K562 (cell line): ENCODE measurements around the gene POU2F1. TPM values are rescaled to one million over a fixed set of nuclear protein-coding genes. Genes with fewer than 3 reads are reported as not detected.

Experiments used
- FOXK2 ChIP-seq, 2 experiments: fragments of 450-650 bp; IDR thresholded peaks in 1 of 2; conservative IDR thresholded peaks in 1 of 2; 2 replicates each; pipeline ENCODE4 v1.6.1; 2016; ENCODE audit warnings: low read depth in 2 of 2, mild to moderate bottlenecking in 1 of 2
- L3MBTL2 ChIP-seq: fragments of 450-650 bp; IDR thresholded peaks from 2 replicates; pipeline ENCODE4 v1.6.1; 2016; ENCODE audit warnings: mild to moderate bottlenecking, moderate library complexity
- MCM5 ChIP-seq: fragments of 450-650 bp; IDR thresholded peaks from 2 replicates; pipeline ENCODE4 v1.6.1; 2016; ENCODE audit warnings: low read depth
- PHTF2 ChIP-seq: fragments of 250-450 bp; sonication (Bioruptor Pico); IDR thresholded peaks from 2 replicates; pipeline ENCODE4 v1.5.0; 2021; ENCODE audit warnings: mild to moderate bottlenecking
- SPI1 ChIP-seq: IDR thresholded peaks from 2 replicates; pipeline ENCODE4 v1.6.1; 2011; ENCODE audit warnings: low read depth, low read length, control low read depth, borderline replicate concordance
- TAL1 ChIP-seq: fragments of 450-650 bp; IDR thresholded peaks from 2 replicates; pipeline ENCODE4 v1.6.1; 2016; ENCODE audit warnings: mild to moderate bottlenecking
- TARDBP ChIP-seq: fragments of 450-650 bp; IDR thresholded peaks from 2 replicates; pipeline ENCODE4 v1.6.1; 2016
- ZEB2 ChIP-seq: fragments of 450-650 bp; IDR thresholded peaks from 2 replicates; pipeline ENCODE4 v1.6.1; 2016
- polyA plus RNA-seq, 8 experiments: library from polyadenylated mRNA; depleted of rRNA in 4 of 8; stranded (reverse) in 5 of 8; unstranded in 3 of 8; fragments of >200 nt; fragmentation: Nextera tagmentation in 2 of 8; fragmentation: Illumina TruSeq in 1 of 8; extraction: Ambion mirVana in 2 of 8; extraction: Trizol in 1 of 8; gene quantifications; 2 replicates each; pipeline versions ENCODE4 v1.2.1 to v1.2.3, GENCODE V29; 2011 to 2014; ENCODE audit warnings: inconsistent platforms in 1 of 8, missing spikeins in 1 of 8
- total RNA-seq, 7 experiments: library from RNA; depleted of rRNA in 6 of 7; stranded (reverse); fragments of >200 nt in 6 of 7; fragmentation: Illumina TruSeq in 2 of 7; extraction: Trizol in 2 of 7; gene quantifications; 2 replicates each; pipeline versions ENCODE4 v1.2.1 to v1.2.3, GENCODE V29; 2011 to 2021; ENCODE audit warnings: low replicate concordance in 1 of 7
- TF ChIP-seq, protein P1 (sequence below), 2 experiments: fragments of 450-650 bp; IDR thresholded peaks; 2 replicates each; pipeline ENCODE4 v1.6.1; 2016; ENCODE audit warnings: mild to moderate bottlenecking in 2 of 2, borderline replicate concordance in 1 of 2, low read depth in 1 of 2, moderate library complexity in 1 of 2
- TF ChIP-seq, protein P2 (sequence below): fragments of 450-650 bp; IDR thresholded peaks from 2 replicates; pipeline ENCODE4 v1.6.1; 2016; ENCODE audit warnings: borderline replicate concordance
- TF ChIP-seq, protein P3 (sequence below), 2 experiments: fragments of 450-650 bp; conservative IDR thresholded peaks; 2 replicates each; pipeline ENCODE4 v1.6.1; 2017; ENCODE audit warnings: mild to moderate bottlenecking in 2 of 2, moderate library complexity in 2 of 2
- TF ChIP-seq, protein P4 (sequence below): IDR thresholded peaks from 2 replicates; pipeline ENCODE4 v1.6.1; 2012; ENCODE audit warnings: low read depth, low read length, improper control_type of control experiment, borderline replicate concordance
- TF ChIP-seq, protein P5 (sequence below): sonication (generic); formaldehyde crosslinking; IDR thresholded peaks from 2 replicates; pipeline ENCODE4 v1.8.0; 2022; ENCODE audit warnings: mild to moderate bottlenecking, missing genetic modification reagents

Gene POU2F1
- total and polyA plus RNA-seq, 9 of the 15 experiments (the other 6 are each of a cell fraction or from before 2014, with no cell fraction given): 2.6 to 22.3 (median 8.8) TPM

DNA sequence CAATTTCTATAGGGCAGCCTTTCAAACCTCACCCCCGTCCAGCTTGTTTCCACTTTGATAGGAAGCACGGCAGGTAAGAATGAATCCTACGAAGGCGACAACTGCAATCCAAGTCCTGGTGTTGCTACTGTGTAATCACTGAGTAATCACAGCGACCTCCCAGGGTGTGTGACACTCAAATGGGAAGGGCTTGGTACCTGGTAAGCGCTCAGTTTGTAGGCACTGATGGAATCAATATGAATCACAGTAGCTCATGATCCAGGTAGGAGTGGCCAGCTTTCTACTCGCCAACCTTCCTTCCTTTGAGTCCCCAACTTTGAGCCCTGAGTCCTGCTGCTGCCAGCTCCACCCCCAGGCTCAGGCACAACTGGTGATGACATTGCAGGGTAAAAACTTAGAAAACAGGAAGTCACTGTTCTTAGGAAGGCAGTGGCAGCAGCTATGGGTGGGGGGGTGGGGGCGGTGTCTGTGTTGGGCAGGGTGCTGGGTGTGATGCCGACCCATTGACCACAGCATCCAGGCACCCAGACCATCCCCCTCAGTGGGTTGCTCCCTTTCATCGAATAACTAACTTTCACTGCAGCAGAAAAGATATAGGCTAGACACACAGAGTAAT lies 226.9 kb downstream of the POU2F1 start (continued):
- TF ChIP-seq, protein P1, sequence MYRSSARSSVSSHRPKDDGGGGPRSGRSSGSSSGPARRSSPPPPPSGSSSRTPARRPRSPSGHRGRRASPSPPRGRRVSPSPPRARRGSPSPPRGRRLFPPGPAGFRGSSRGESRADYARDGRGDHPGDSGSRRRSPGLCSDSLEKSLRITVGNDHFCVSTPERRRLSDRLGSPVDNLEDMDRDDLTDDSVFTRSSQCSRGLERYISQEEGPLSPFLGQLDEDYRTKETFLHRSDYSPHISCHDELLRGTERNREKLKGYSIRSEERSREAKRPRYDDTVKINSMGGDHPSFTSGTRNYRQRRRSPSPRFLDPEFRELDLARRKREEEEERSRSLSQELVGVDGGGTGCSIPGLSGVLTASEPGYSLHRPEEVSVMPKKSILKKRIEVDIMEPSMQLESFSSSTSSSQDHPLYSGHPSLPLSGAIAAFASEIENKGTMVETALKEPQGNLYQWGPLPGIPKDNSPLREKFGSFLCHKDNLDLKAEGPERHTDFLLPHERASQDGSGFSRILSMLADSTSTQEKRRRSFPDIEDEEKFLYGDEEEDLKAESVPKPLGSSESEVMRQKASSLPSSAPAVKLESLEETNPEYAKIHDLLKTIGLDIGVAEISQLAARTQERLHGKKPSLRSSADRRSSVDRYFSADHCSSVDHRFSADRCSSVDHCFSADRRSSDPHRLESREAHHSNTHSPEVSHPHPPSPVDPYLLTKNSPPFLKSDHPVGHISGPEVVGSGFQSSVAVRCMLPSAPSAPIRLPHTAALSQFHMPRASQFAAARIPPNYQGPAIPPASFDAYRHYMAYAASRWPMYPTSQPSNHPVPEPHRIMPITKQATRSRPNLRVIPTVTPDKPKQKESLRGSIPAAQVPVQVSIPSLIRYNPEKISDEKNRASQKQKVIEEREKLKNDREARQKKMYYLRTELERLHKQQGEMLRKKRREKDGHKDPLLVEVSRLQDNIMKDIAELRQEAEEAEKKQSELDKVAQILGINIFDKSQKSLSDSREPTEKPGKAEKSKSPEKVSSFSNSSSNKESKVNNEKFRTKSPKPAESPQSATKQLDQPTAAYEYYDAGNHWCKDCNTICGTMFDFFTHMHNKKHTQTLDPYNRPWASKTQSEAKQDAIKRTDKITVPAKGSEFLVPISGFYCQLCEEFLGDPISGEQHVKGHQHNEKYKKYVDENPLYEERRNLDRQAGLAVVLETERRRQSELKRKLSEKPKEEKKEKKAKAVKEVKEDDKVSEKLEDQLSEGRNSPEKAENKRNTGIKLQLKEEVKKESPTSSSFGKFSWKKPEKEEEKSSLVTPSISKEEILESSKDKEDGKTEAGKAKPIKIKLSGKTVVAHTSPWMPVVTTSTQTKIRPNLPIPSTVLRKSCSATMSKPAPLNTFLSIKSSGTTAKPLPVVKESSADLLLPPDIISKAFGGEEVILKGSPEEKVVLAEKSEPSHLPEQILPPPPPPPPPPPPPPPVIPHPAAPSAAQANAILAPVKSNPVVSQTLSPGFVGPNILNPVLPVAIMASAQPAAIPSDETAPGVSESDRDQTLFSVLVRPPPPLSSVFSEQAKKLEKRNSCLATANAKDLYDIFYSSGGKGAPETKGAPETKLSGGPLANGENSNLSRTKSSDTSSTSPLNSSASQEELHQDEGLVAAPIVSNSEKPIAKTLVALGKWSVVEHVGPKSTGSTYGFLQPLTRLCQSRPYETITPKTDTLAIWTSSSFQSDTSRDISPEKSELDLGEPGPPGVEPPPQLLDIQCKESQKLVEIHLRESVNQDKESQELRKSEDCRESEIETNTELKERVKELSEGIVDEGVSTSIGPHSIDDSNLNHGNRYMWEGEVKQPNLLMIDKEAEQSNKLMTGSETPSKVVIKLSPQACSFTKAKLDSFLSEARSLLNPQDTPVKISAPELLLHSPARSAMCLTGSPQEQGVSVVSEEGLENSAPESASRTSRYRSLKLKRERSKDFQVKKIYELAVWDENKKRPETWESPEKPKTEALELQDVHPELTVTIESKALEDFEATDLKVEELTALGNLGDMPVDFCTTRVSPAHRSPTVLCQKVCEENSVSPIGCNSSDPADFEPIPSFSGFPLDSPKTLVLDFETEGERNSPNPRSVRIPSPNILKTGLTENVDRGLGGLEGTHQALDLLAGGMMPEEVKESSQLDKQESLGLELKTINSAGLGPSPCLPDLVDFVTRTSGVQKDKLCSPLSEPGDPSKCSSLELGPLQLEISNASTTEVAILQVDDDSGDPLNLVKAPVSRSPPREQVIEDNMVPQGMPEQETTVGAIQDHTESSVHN (IDR thresholded peaks at IDR 0.05; ENCODE audit: borderline replicate concordance in 1 of 2, low read depth in 1 of 2): 0 out of 4 replicates have a peak, but pooled peaks of 1 of the 2 experiments have one; percentile 35
- peak; percentile 49 to 58; a peak in 2 of 4 replicates for TF ChIP-seq FOXK2 (conservative IDR thresholded peaks at IDR 0.05 in 1 of 2, IDR thresholded peaks at IDR 0.05 in 1 of 2; ENCODE audit: low read depth in 2 of 2)
- TF ChIP-seq PHTF2: no peak
- peak; percentile 12; the same call in 1 of the 2 replicates for TF ChIP-seq L3MBTL2
- peak; percentile 96 for TF ChIP-seq SPI1
- TF ChIP-seq ZEB2: peak; percentile 40
- TF ChIP-seq MCM5: no peak
- TF ChIP-seq, protein P2, sequence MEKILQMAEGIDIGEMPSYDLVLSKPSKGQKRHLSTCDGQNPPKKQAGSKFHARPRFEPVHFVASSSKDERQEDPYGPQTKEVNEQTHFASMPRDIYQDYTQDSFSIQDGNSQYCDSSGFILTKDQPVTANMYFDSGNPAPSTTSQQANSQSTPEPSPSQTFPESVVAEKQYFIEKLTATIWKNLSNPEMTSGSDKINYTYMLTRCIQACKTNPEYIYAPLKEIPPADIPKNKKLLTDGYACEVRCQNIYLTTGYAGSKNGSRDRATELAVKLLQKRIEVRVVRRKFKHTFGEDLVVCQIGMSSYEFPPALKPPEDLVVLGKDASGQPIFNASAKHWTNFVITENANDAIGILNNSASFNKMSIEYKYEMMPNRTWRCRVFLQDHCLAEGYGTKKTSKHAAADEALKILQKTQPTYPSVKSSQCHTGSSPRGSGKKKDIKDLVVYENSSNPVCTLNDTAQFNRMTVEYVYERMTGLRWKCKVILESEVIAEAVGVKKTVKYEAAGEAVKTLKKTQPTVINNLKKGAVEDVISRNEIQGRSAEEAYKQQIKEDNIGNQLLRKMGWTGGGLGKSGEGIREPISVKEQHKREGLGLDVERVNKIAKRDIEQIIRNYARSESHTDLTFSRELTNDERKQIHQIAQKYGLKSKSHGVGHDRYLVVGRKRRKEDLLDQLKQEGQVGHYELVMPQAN: no peak
- TF ChIP-seq, protein P3, sequence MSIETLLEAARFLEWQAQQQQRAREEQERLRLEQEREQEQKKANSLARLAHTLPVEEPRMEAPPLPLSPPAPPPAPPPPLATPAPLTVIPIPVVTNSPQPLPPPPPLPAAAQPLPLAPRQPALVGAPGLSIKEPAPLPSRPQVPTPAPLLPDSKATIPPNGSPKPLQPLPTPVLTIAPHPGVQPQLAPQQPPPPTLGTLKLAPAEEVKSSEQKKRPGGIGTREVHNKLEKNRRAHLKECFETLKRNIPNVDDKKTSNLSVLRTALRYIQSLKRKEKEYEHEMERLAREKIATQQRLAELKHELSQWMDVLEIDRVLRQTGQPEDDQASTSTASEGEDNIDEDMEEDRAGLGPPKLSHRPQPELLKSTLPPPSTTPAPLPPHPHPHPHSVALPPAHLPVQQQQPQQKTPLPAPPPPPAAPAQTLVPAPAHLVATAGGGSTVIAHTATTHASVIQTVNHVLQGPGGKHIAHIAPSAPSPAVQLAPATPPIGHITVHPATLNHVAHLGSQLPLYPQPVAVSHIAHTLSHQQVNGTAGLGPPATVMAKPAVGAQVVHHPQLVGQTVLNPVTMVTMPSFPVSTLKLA (conservative IDR thresholded peaks at IDR 0.05): no peak
- TF ChIP-seq, protein P4, sequence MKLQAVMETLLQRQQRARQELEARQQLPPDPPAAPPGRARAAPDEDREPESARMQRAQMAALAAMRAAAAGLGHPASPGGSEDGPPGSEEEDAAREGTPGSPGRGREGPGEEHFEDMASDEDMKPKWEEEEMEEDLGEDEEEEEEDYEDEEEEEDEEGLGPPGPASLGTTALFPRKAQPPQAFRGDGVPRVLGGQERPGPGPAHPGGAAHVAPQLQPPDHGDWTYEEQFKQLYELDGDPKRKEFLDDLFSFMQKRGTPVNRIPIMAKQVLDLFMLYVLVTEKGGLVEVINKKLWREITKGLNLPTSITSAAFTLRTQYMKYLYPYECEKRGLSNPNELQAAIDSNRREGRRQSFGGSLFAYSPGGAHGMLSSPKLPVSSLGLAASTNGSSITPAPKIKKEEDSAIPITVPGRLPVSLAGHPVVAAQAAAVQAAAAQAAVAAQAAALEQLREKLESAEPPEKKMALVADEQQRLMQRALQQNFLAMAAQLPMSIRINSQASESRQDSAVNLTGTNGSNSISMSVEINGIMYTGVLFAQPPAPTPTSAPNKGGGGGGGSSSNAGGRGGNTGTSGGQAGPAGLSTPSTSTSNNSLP: no peak
- TF ChIP-seq TARDBP: 0 out of 2 replicates have a peak, but pooled peaks have one; percentile 47
- TF ChIP-seq, protein P5, sequence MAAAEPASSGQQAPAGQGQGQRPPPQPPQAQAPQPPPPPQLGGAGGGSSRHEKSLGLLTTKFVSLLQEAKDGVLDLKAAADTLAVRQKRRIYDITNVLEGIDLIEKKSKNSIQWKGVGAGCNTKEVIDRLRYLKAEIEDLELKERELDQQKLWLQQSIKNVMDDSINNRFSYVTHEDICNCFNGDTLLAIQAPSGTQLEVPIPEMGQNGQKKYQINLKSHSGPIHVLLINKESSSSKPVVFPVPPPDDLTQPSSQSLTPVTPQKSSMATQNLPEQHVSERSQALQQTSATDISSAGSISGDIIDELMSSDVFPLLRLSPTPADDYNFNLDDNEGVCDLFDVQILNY (CRISPR knock-in tag): no peak
- TF ChIP-seq TAL1: no peak
